ENCODE data around the gene PTPRO.

PTPRO gene

GRCh38 chr12:15561396-15561795 lies 239.1 kb downstream of the PTPRO start:
- no peak for DNase-seq (ENCODE audit: low read depth)

GRCh38 chr12:15562263-15562662 lies 240.0 kb downstream of the PTPRO start:
- no peak for DNase-seq (ENCODE audit: low read depth)

GRCh38 chr12:15563663-15564062 lies 241.4 kb downstream of the PTPRO start:
- DNase-seq (ENCODE audit: low read depth): no peak

- no peak for DNase-seq (ENCODE audit: low read depth)
Measured at GRCh38 chr12:15574353-15574752, 252.0 kb downstream of the PTPRO start.

GRCh38 chr12:15575671-15576541 lies 253.6 kb downstream of the PTPRO start:
- no peak for DNase-seq (ENCODE audit: low read depth)

- no peak for DNase-seq (ENCODE audit: low read depth)
Measured at GRCh38 chr12:15580431-15580830, 258.1 kb downstream of the PTPRO start.

- no peak for DNase-seq (ENCODE audit: low read depth)
Measured at GRCh38 chr12:15581006-15581405, 258.7 kb downstream of the PTPRO start.

GRCh38 chr12:15583804-15584203 lies 261.5 kb downstream of the PTPRO start:
- no peak for DNase-seq (ENCODE audit: low read depth)

- DNase-seq (ENCODE audit: low read depth): no peak
Measured at GRCh38 chr12:15584366-15585041, 262.2 kb downstream of the PTPRO start.

GRCh38 chr12:15589328-15590032 lies 267.2 kb downstream of the PTPRO start:
- no peak for DNase-seq (ENCODE audit: low read depth)

GRCh38 chr12:15590180-15590826 lies 268.0 kb downstream of the PTPRO start:
- DNase-seq (ENCODE audit: low read depth): no peak

- no peak for DNase-seq (ENCODE audit: low read depth)
Measured at GRCh38 chr12:15591811-15592210, 269.5 kb downstream of the PTPRO start.

- no peak for DNase-seq (ENCODE audit: low read depth)
Measured at GRCh38 chr12:15592934-15593333, 270.6 kb downstream of the PTPRO start.

GRCh38 chr12:15596174-15596573 lies 273.9 kb downstream of the PTPRO start:
- DNase-seq (ENCODE audit: low read depth): no peak

- DNase-seq (ENCODE audit: low read depth): no peak
Measured at GRCh38 chr12:15597125-15597830, 275.0 kb downstream of the PTPRO start.

GRCh38 chr12:15599266-15600037 lies 277.1 kb downstream of the PTPRO start:
- DNase-seq (ENCODE audit: low read depth): no peak

GRCh38 chr12:15600223-15600935 lies 278.1 kb downstream of the PTPRO start:
- DNase-seq (ENCODE audit: low read depth): no peak

GRCh38 chr12:15601210-15601800 lies 279.0 kb downstream of the PTPRO start:
- DNase-seq (ENCODE audit: low read depth): no peak

GRCh38 chr12:15602051-15602672 lies 279.9 kb downstream of the PTPRO start:
- no peak for DNase-seq (ENCODE audit: low read depth)
